GM12801 (cell line): ENCODE results near the gene ARL15.

Experiments
- TF ChIP-seq, protein P1 (sequence below): IDR thresholded peaks from one replicate; pipeline ENCODE4 v1.5.1; 2011; ENCODE audit warnings: control low read depth; ENCODE audit not compliant: insufficient read length; ENCODE audit errors: extremely low read depth

The ARL15 gene

DNA sequence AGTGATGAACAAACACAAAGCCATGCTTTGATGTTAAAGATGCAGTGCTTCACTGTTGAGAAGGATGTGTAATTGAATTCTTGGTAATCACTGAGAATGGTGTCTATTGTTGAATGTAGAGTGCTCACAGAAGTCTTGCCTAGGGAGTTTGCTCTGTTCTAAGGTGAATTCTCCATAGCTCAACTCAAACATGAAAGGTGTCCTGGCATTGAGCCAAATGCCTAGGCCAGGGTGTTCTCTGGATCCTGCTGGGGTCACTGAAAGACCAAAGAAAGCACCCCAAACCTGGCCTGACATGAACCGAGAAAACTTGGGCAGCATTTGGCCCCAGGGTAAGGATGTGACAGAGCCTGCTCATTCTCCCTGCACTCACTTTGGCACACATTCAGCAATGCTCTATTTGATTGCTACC is 217.3 kb downstream of the ARL15 start:
- TF ChIP-seq, protein P1, sequence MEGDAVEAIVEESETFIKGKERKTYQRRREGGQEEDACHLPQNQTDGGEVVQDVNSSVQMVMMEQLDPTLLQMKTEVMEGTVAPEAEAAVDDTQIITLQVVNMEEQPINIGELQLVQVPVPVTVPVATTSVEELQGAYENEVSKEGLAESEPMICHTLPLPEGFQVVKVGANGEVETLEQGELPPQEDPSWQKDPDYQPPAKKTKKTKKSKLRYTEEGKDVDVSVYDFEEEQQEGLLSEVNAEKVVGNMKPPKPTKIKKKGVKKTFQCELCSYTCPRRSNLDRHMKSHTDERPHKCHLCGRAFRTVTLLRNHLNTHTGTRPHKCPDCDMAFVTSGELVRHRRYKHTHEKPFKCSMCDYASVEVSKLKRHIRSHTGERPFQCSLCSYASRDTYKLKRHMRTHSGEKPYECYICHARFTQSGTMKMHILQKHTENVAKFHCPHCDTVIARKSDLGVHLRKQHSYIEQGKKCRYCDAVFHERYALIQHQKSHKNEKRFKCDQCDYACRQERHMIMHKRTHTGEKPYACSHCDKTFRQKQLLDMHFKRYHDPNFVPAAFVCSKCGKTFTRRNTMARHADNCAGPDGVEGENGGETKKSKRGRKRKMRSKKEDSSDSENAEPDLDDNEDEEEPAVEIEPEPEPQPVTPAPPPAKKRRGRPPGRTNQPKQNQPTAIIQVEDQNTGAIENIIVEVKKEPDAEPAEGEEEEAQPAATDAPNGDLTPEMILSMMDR, result no peak

- TF ChIP-seq, protein P1, result no peak
Measured at GRCh38 chr5:54091307-54092130, 218.9 kb downstream of the ARL15 start.

GRCh38 chr5:54090495-54091120 is 219.8 kb downstream of the ARL15 start:
- TF ChIP-seq, protein P1, result no peak

- TF ChIP-seq, protein P1, result no peak
Measured at GRCh38 chr5:54088081-54088480, 222.3 kb downstream of the ARL15 start.

DNA sequence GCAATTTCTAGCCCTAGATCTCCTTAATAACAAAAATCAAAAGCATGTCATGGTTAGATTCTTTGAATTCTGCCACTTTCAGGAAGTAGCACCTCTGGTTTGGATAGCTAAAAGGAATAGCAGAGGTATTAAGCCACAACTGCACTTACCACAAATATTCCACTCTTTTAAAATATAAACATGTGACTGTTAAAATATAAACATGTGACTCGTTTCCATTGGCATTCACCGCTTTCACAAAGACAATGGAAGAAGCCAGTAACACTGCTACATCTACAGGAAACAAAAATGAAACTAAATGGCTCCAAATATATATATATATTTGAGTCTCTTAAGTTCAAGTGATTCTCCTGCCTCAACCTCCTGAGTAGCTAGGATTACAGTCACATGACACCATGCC is 222.9 kb downstream of the ARL15 start:
- TF ChIP-seq, protein P1, result no peak

- TF ChIP-seq, protein P1, result no peak
Measured at GRCh38 chr5:54086191-54086590, 224.2 kb downstream of the ARL15 start.

DNA sequence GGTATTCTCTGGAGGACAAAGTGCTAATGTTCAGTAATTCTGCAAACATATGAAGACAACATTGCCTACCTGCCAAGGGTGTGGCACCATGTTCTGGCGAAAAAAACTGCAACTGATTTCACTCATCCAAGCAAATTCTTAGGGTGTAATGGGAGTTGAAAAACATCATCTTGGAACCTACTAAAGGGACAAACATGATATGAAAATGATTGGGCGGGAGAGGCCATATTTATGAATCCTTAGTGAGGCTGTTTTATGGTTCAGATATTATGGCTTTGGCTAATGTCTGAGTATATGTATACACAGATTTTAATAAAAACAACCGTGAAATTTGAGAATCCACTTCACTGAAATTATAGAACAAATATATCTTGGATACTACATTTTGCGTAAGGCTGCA is 225.7 kb downstream of the ARL15 start:
- TF ChIP-seq, protein P1, result no peak
